ENCODE measurements around the gene RNF5. TPM values are rescaled to one million over a fixed set of nuclear protein-coding genes. Genes with fewer than 3 reads are reported as not detected.

RNF5 gene
- polyA plus RNA-seq, 1 donor: 50.9 TPM

- no peak for DNase-seq
These were observed 26.1 kb upstream of the RNF5 start, which contains the start of gene PRRT1 for GRCh38 chr6:32151863-32152768. Gene PRRT1, minus strand, starts transcription at chr6:32151939. Its CDS starts 112 bp downstream, at chr6:32151827.

DNA sequence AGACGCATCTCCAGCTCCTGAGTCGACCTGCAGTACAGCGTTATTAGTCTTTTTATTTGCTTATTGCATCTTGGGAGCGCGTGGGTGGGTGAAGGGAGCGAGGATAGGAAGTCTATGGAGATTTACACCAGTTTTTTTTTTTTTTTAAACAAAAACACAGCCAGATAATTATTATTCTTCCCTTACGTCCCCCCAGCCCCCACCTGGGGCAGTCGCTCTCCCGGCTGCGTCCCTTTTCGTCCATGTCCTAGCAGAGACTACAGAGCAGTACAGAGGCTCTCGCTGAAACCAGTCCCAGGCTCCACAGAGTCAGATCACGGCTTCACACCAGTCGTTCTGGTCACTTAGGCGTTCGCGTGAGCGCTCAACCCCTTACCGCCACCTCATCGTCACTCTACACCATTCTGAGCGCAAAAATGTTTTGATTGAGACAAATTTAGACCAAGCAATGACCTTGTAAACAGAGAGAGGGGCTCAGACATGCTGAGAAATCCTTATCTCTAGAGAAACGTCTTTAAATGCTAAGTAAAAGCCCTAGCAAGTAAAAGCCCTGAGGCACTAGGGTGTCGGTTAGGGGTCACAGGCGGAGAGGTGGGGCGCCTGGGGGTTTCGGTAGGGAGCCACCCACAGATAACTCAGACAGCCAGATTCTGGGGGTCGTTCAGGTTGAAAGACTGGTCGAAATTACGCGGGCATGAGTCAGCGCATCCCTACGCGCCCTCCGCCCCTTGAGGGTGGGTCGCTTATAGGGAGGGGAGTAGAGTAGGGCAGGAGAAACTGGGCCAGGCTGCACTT lies 25.2 kb upstream of the RNF5 start:
- no peak for DNase-seq

DNA sequence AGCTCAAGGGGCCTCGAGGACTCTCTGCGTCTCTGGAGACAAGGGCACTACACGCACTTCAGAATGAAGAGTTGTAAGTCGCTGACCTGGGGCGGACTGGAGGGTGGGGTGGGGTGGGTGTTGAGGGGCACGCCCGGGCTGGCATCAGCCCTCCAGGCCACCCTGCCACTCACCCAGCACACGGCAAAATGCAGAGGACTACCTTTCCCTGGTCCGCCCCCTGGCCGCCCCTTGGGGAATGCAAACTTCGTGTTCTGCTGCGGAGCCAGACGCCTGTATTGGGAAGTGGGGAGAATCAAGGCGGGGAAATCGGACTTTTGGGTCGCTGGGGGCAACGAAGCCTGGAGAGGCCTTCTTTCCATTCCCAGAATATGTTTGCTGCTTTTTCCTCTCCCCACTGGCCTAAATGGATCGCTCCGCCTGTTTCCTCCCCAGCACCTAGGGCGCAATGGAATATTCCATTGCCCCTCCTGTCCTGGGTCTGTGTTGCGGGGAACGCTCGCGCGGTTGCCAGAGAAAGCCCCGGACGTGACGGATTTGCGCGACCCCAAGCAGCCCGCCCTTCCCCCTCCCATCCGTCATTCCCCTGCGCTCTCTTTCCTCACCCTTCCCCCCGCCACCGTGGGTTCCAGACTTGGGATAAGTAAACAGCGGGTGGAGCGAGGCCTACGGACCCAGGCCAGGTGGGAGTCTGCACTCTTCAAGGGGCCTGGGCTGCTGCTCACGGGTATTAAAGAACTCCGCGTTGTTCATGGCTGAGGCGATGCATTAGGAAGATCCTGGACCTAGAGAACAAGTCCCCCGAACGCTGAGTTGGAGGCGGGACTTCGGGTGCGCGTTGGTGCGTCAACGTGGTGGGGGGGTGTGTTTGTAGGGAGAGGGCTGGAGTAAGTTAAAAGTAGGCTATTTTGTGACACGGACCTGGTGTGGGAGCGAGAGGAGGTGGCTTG lies 24.4 kb upstream of the RNF5 start, which contains the start of gene PPT2:
Gene PPT2 (plus strand): TSS at position 578 of the 950 bp plus-strand sequence. CDS start 454 bp downstream, outside the sequence.
- DNase-seq: peak; percentile 97

- peak; percentile 76 for DNase-seq
These were observed 23.6 kb upstream of the RNF5 start for GRCh38 chr6:32154514-32155161.

- no peak for DNase-seq
These were observed 21.3 kb upstream of the RNF5 start for GRCh38 chr6:32156891-32157290.

- DNase-seq: no peak
These were observed 20.2 kb upstream of the RNF5 start for GRCh38 chr6:32158052-32158451.

- DNase-seq: no peak
These were observed 14.5 kb upstream of the RNF5 start for GRCh38 chr6:32163559-32164258.

DNA sequence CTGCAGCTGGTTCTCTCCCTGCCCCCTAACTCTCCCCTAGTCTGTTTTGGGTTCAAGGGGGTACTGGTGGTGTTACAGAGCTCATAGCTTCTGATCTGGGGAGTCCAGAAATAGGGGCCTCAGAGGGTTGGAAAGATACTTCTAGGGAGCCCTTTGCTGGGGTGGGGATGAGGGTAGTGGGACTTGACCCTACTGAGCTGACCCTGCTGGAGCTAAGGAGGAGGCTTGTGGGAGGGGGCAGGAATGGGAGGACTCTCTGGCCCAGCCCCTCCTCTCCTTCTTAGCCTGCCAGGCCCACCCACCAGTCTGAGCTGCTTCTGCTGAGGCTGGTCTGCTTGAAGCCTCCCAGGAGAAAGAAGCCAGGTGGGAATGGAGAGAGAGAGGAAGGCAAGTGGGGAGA lies 13.9 kb upstream of the RNF5 start, which contains the start of gene EGFL8:
Gene EGFL8 (plus strand): TSS at position 301 of the 400 bp plus-strand sequence. CDS start 1,571 bp downstream, outside the sequence.
- DNase-seq: no peak

- no peak for DNase-seq
These were observed 11.7 kb upstream of the RNF5 start for GRCh38 chr6:32166411-32167061.

DNA sequence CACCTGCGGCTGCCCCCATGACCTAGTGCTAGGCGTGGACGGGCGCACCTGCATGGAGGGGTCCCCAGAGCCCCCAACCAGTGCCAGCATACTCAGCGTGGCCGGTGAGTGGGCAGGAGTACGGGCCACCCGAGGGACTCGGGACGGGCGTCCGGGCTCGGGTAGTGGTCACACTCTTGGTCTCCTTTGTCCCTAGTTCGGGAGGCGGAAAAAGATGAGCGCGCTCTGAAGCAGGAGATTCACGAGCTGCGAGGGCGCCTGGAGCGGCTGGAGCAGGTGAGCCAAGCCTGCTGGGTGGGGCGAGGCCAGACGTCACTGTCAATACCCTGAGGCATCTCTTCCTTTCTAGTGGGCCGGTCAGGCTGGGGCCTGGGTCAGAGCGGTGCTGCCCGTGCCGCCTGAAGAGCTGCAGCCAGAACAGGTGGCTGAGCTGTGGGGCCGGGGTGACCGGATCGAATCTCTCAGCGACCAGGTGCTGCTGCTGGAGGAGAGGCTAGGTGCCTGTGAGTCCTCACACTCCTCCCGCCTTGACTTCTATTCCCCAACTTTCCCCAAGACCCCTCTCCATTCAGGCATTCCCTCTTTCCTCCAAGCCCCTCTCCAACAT lies 10.9 kb upstream of the RNF5 start:
- DNase-seq: no peak

GRCh38 chr6:32167761-32168262 lies 10.4 kb upstream of the RNF5 start:
- DNase-seq: no peak

DNA sequence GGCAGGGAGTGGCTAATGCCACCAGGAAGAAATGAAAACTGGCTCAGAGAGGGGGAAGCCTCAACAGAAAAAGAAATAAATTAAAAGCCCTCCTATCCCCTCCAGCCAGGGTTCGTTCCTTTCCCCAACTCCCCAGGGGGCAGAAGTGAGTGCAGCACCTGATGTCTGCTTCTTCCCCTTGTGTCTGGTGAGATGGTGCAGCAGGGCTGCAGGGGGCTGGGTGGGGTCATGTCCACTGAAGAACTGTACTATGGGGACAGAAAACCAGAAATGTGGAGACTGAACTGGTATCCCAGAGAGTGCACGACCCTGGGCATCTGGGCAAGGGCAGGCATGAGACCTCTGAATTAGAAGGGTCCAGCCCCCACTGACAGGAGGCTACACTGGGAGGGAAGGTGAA lies 9.9 kb upstream of the RNF5 start:
- no peak for DNase-seq

GRCh38 chr6:32168807-32169591 lies 9.2 kb upstream of the RNF5 start:
- DNase-seq: no peak

- DNase-seq: no peak
These were observed 7.9 kb upstream of the RNF5 start for GRCh38 chr6:32170294-32170693.

GRCh38 chr6:32171234-32171633 lies 7.0 kb upstream of the RNF5 start:
- DNase-seq: no peak

GRCh38 chr6:32173051-32173727 lies 5.0 kb upstream of the RNF5 start:
- DNase-seq: no peak

DNA sequence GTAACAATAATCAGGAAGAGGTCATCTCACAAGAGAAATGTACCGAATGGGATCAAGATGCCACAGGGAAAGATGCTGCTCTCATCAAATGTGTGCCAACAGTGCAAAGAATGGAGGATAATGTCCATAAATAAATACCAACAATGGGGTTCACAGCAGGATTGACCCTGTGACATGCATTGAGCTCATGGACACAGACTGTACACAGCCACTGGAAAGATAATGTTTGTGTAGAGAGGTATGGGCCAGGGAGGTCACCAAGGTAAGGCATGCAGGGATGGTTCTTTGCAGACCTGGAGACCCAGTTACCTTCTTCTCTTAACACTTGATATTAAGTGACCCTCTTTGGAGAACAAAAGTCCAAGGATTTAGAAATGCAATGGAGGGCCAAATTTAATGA lies 3.8 kb upstream of the RNF5 start:
- no peak for DNase-seq

DNA sequence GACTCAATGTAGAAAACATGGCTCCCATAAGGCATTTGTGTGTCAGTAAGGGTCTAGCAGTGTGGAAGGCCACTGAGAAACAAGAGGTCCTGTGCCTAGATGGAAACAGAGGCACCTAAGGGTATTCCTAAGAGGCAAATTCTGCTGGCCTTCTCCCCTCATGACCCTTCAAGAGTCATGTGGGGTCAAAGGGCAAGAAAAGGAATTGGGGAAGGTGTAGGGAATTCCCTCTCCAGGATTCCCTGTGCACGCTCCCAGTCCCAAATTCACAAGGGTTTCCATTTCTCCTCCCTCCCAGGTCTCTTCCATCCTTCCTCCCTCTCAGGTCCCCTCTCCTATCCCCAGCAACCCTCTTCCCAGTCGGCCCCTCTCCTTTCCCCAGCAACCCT lies 2.9 kb upstream of the RNF5 start:
- no peak for DNase-seq

All from hindlimb muscle (tissue), 1 donor.